Heart left ventricle (tissue), 16 donors: ENCODE results near the gene HMG20B. TPM values are rescaled to one million over a fixed set of nuclear protein-coding genes. Genes with fewer than 3 reads are reported as not detected.
A peak's percentile ranks its signal among the peaks of the same experiment; 100 is the strongest.
"Not testable (repeated sequence)": the region's sequence is repeated elsewhere in the genome, so short reads cannot be mapped to it uniquely, and the experiment has no call there.

Source experiments
- ATAC-seq, 4 donors: fragments of 200-7000 bp; cut with Tn5 transposase; one replicate each; pipeline ENCODE4 v1.9.1; 2020 to 2022; ENCODE audit warnings: moderate library complexity in 4 of 4, mild to moderate bottlenecking in 3 of 4, moderate number of reproducible peaks in 1 of 4
- DNase-seq, 5 donors: peaks; one replicate each; pipeline ENCODE4 v3.0.0-alpha.2; 2020
- H3K27ac ChIP-seq, 12 donors: fragments of 200-600 bp; sonication (generic) in 4 of 12; one replicate each; pipeline versions ENCODE4 v1.5.0 to v1.8.0; 2016 to 2022; ENCODE audit warnings: mild to moderate bottlenecking in 2 of 12
- H3K27me3 ChIP-seq, 9 donors: fragments of 200-600 bp; sonication (generic) in 2 of 9; one replicate each; pipeline versions ENCODE4 v1.5.1 to v1.8.0; 2016 to 2022; ENCODE audit warnings: mild to moderate bottlenecking in 3 of 9
- H3K36me3 ChIP-seq, 9 donors: fragments of 200-600 bp; sonication (generic) in 2 of 9; one replicate each; pipeline versions ENCODE4 v1.5.0 to v1.8.0; 2018 to 2022; ENCODE audit warnings: mild to moderate bottlenecking in 2 of 9
- H3K4me1 ChIP-seq, 12 donors: fragments of 200-600 bp; sonication (generic) in 4 of 12; one replicate each; pipeline versions ENCODE4 v1.5.0 to v1.8.0; 2016 to 2022; ENCODE audit warnings: mild to moderate bottlenecking in 3 of 12
- H3K4me3 ChIP-seq, 12 donors: fragments of 200-600 bp; sonication (generic) in 4 of 12; one replicate each; pipeline versions ENCODE4 v1.5.0 to v1.8.0; 2017 to 2022; ENCODE audit warnings: mild to moderate bottlenecking in 9 of 12, moderate library complexity in 4 of 12
- H3K9me3 ChIP-seq, 12 donors: fragments of 200-600 bp; sonication (generic) in 4 of 12; one replicate each; pipeline versions ENCODE4 v1.5.0 to v1.8.0; 2016 to 2022; ENCODE audit warnings: mild to moderate bottlenecking in 1 of 12
- POLR2A ChIP-seq, 2 donors: fragments of 450-650 bp; IDR thresholded peaks; one replicate each; pipeline ENCODE4 v1.6.1; 2017; ENCODE audit warnings: antibody characterized with exemption in 2 of 2, mild to moderate bottlenecking in 2 of 2, moderate library complexity in 2 of 2
- WGBS, 4 donors: extraction: QIAGEN DNeasy Blood & Tissue Kit in 2 of 4; methylation state at CpG; one replicate each; pipeline versions ENCODE4 v1.1.5 to v1.1.7; 2013 to 2018; 5-methylcytosine and 5-hydroxymethylcytosine counted together
- intact Hi-C, 10 donors: fragments of 100-400 bp; cut with DNase I; formaldehyde crosslinking; loops; one replicate each; pipeline versions ENCODE4 v1.11.1 to v1.14.2; 2022
- polyA plus RNA-seq, 2 donors: library from polyadenylated mRNA; stranded (reverse); fragments of 200-250 nt; gene quantifications; one replicate each; pipeline ENCODE4 v1.2.3, GENCODE V29; 2013
- total RNA-seq, 9 donors: library from RNA; depleted of rRNA in 2 of 9; stranded (reverse); fragments of >200 nt in 2 of 9; fragmentation: NEBNext Ultra II Directional in 3 of 9; extraction: Animal tissue kit (Norgen Biotek cat#: 25700) in 3 of 9; gene quantifications; one replicate each; pipeline versions ENCODE4 v1.1.0 to v1.2.4, GENCODE V29; 2016 to 2023
- TF ChIP-seq, protein P1 (sequence below), 12 donors: fragments of 200-600 bp; sonication (generic) in 4 of 12; IDR thresholded peaks; one replicate each; pipeline versions ENCODE4 v1.5.0 to v1.8.0; 2018 to 2022; ENCODE audit warnings: antibody characterized with exemption in 12 of 12, mild to moderate bottlenecking in 5 of 12
- donor health status: ischemic (EF 13 %, LVEDD 7.1; RV severe dilation, severe dysfunction).
- donor health status: healthy with polysubstance abuse.
- donor health status: DM: no; HTN: yes; CAD: no.
- donor health status: DM: no; HTN: no; CAD: no.
- donor health status: ischemic (EF 25% LVEDD 6.9; RV normal size, moderate dysfunction).
- donor health status: ischemic (EF 25% LVEDD 5.7; RV mildly dilated, moderate dysfunction).
- donor health status: healthy.
- donor health status: DM: yes; HTN: yes; CAD: no.
- donor health status: ischemic (EF 35%, LVEDD 5.7; RV mildly dilated, moderate dysfunction).
- donor health status: nonischemic (EF 11% LVEDD 7.7; RV severe dilation, severe dysfunction).
- donor health status: DM: yes; HTN: yes; CAD: no.
- donor health status: PGD.
- donor health status: ischemic (EF 29% LVEDD 5.4; RV normal size, mild dysfunction).
- donor health status: nonischemic (EF 23%, LVEDD 6.1; RV moderate dilation, normal function).

HMG20B gene
- total and polyA plus RNA-seq, 11 donors = 24.8 to 68.6 (median 42.1) TPM

DNA sequence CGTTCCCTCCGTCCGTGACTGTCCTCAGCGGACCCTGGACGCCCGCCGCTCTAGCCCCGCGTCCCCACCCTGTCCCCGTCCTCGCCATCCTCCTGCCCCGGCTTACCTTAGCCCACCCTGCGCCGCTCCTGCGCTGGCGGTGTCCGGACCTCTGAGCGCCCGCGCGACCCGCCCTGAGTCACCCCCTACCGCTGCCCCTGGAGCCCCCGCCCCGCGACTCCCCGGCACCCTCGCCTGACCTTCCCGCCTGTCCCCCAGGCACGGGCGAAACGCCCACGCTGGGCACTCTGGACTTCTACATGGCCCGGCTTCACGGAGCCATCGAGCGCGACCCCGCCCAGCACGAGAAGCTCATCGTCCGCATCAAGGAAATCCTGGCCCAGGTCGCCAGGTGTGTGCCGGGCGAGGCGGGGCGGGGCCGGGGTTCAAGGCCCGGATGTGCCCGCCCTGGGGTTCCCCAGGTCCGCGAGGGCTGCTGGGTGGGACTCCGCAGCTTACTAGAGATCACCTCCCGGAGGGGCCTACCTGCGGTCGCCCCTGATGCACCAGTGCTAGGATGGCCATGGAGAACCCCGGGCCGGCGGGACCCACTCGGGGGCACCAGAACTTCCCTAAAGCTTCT is 5.1 kb downstream of the HMG20B start:
- Histone ChIP-seq H3K4me3 (no peak overlapping the region), H3K27ac (peak overlapping the region in 1 of 12 donors; percentile 77), H3K36me3 (peaks cover 0 to 9% (median 0%) of the 10 kb centered on the region in 9 donors), H3K27me3 (no peaks in the 10 kb centered on the region), H3K4me1 (peaks cover 0 to 30% (median 17%) of the 10 kb centered on the region in 12 donors), H3K9me3 (no peaks in the 10 kb centered on the region)
- no peak for ATAC-seq
- no peak for TF ChIP-seq POLR2A (IDR thresholded peaks at IDR 0.05)
- TF ChIP-seq, protein P1, sequence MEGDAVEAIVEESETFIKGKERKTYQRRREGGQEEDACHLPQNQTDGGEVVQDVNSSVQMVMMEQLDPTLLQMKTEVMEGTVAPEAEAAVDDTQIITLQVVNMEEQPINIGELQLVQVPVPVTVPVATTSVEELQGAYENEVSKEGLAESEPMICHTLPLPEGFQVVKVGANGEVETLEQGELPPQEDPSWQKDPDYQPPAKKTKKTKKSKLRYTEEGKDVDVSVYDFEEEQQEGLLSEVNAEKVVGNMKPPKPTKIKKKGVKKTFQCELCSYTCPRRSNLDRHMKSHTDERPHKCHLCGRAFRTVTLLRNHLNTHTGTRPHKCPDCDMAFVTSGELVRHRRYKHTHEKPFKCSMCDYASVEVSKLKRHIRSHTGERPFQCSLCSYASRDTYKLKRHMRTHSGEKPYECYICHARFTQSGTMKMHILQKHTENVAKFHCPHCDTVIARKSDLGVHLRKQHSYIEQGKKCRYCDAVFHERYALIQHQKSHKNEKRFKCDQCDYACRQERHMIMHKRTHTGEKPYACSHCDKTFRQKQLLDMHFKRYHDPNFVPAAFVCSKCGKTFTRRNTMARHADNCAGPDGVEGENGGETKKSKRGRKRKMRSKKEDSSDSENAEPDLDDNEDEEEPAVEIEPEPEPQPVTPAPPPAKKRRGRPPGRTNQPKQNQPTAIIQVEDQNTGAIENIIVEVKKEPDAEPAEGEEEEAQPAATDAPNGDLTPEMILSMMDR (IDR thresholded peaks at IDR 0.05) = no peak
- DNase-seq = no peak
- intact Hi-C loops = no loop called here
- WGBS, 4 donors = 87 to 90% (median 89%) methylated on average over 44 to 60 of the region's 60 CpGs

DNA sequence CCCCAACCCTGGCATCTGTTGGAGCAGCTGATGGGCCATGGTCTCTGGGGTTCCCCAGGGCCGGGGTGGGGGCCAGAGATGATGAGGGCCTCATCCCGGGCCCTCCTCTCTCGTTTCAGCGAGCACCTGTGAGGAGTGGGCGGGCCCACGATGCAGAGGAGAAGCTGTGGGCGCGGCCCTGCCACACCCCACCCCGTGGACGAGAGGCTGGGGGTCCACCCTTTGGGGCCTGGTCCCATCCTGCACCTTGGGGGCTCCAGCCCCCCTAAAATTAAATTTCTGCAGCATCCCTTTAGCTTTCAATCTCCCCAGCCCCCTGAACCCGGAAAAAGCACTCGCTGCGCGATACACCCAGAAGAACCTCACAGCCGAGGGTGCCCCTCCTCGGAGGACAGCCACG is 5.6 kb downstream of the HMG20B start:
- ATAC-seq = no peak
- Histone ChIP-seq H3K9me3 (no peaks in the 10 kb centered on the region), H3K4me1 (peaks cover 0 to 26% (median 15%) of the 10 kb centered on the region in 12 donors), H3K27me3 (no peaks in the 10 kb centered on the region), H3K36me3 (peaks cover 0 to 9% (median 0%) of the 10 kb centered on the region in 9 donors), H3K4me3 (no peak overlapping the region), H3K27ac (no peak overlapping the region)
- no peak for TF ChIP-seq POLR2A (IDR thresholded peaks at IDR 0.05)
- TF ChIP-seq, protein P1 (IDR thresholded peaks at IDR 0.05) = no peak
- intact Hi-C loops = no loop called here
- 86 to 88% (median 87%) methylated on average over 11 to 17 of the region's 17 CpGs for WGBS, 4 donors
- DNase-seq = no peak

DNA sequence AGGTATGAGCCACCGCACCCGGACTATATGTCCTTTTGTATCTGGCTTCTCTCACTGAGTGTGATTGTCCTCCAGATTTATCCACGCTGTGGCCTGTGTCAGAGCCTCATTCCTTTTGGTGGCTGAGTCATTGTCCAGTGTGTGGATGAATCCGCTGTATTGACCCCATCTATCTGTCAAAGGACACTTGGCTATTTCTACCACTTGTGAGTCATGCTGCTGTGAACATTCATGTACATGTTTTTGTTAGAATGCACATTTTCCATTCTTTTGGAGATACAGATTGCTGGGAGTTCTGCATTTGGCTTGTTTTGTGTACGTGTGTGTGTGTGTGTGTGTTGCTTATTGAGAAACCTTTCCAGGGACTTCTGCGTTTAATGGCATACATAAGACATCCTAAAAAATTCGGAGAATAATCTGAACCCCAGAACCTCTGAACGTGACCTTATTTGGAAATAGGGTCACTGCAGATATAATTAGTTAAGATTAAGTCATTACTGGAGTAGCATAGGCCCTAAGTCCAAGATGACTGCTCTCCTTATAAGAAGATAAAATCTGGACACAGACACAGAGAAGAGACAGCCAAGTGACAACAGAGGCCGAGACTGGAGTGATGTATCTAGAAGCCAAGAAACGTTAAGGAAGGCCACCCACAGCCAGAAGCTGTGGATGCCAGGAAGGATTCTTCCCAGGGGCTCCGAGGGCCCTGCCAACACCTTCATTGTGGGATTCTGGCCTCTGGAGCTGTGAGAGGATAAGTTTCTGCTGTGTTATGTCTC is 7.6 kb downstream of the HMG20B start:
- no peak overlapping the region for H3K4me3 ChIP-seq
- WGBS, 4 donors = 60 to 69% (median 67%) methylated on average over 11 of the region's 11 CpGs
- ATAC-seq = peak in 1 of 4 donors; percentile 14
- no peaks in the 10 kb centered on the region for H3K9me3 ChIP-seq
- no peak for DNase-seq
- H3K4me1 ChIP-seq = peaks cover 0 to 17% (median 9%) of the 10 kb centered on the region in 12 donors
- H3K27me3 ChIP-seq = peaks cover 0 to 16% (median 4%) of the 10 kb centered on the region in 9 donors
- TF ChIP-seq, protein P1 (IDR thresholded peaks at IDR 0.05) = no peak
- TF ChIP-seq POLR2A (IDR thresholded peaks at IDR 0.05) = no peak
- peaks cover 0 to 6% (median 0%) of the 10 kb centered on the region in 9 donors for H3K36me3 ChIP-seq
- intact Hi-C loops = loop anchor here in 2 of 10 donors (5.0 kb wide), 1 partner anchor 37 kb away; no protein-coding TSS in a partner anchor
- peak overlapping the region in 2 of 12 donors; percentile 22 to 40 for H3K27ac ChIP-seq

DNA sequence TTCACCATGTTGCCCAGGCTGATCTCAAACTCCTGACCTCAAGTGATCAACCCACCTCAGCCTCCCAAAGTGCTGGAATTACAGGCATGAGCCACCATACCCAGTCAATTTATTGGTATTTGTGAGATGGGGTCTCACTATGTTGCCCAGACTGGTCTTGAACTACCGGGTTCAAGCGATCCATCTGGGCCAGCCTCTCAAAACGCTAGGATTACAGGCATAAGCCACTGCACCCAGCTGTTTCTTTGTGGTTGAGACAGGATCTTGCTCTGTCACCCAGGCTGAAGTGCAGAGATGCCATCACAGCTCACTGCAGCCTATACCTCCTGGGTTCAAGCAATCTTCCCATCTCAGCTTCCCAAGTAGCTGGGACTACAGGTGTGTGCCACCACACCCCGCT is 9.0 kb downstream of the HMG20B start:
- Histone ChIP-seq H3K4me1 (peaks cover 0 to 21% (median 2%) of the 10 kb centered on the region in 12 donors), H3K27me3 (peaks cover 0 to 29% (median 11%) of the 10 kb centered on the region in 9 donors)
- H3K4me3 ChIP-seq, H3K9me3 ChIP-seq, DNase-seq, H3K27ac ChIP-seq, ATAC-seq, H3K36me3 ChIP-seq: not testable (repeated sequence)
- WGBS, 4 donors = 82 to 90% (median 87%) methylated on average over 4 of the region's 4 CpGs
- intact Hi-C loops = loop anchor here in 2 of 10 donors (5.0 kb wide), 1 partner anchor 36 kb away; no protein-coding TSS in a partner anchor

DNA sequence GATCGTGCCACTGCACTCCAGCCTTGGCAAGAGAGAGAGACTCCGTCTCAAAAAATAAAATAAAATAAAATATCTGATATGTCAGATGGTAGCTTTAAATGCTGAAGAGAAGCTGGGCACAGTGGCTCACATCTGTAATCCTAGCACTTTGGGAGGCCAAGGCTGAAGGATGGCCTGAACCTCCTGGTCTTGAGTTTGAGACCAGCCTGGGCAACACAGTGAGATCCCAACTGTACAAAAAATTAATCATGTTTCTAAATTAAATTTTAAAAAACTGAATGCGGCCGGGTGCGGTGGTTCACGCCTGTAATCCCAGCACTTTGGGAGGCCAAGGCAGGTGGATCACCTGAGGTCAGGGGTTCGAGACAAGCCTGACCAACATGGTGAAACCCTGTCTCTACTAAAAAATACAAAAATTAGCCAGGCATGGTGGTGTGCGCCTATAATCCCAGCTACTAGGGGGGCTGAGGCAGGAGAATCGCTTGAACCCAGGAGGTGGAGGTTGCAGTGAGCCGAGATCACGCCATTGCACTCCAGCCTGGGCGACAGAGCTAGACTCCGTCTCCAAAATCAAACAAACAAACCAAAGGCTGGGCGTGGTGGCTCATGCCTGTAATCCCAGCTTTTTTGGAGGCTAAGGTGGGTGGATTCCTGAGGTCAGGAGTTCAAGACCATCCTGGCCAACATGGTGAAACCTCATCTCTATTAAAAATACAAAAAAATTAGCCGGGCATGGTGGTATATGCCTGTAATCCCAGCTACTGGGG is 11.5 kb downstream of the HMG20B start:
- peaks cover 0 to 22% (median under 1%) of the 10 kb centered on the region in 12 donors for H3K4me1 ChIP-seq
- intact Hi-C loops = loop anchor here in 3 of 10 donors (2.0 to 5.0 kb wide), 2 partner anchors 33 to 35 kb away; no protein-coding TSS in a partner anchor
- not testable (repeated sequence) for DNase-seq, H3K36me3 ChIP-seq, H3K27ac ChIP-seq, H3K9me3 ChIP-seq, H3K4me3 ChIP-seq, ATAC-seq
- H3K27me3 ChIP-seq = peaks cover 0 to 30% (median 11%) of the 10 kb centered on the region in 9 donors
- WGBS, 4 donors = 88 to 91% (median 90%) methylated on average over 15 of the region's 15 CpGs
